GM23338 (cell line): ENCODE data around the gene PDLIM5. TPM values are rescaled to one million over a fixed set of nuclear protein-coding genes. Genes with fewer than 3 reads are reported as not detected.

Experiments
- ATAC-seq: fragments of 200-7000 bp; cut with Tn5 transposase; 3 replicates; pipeline ENCODE4 v1.9.1; 2020
- DNase-seq: peaks from one replicate; pipeline ENCODE4 v3.0.0-alpha.2; 2015; ENCODE audit warnings: low spot score
- H2AFZ ChIP-seq: fragments of 200-600 bp; sonication (generic); 2 replicates; pipeline ENCODE4 v1.8.0; 2016; ENCODE audit warnings: antibody characterized with exemption, mild to moderate bottlenecking, moderate library complexity
- H3F3A ChIP-seq: fragments of 200-600 bp; sonication (generic); replicated peaks from 2 replicates; pipeline ENCODE4 v1.8.0; 2017; ENCODE audit warnings: antibody characterized with exemption, mixed run types, low read depth
- H3K27ac ChIP-seq: fragments of 200-600 bp; sonication (generic); 2 replicates; pipeline ENCODE4 v1.6.1; 2016; ENCODE audit warnings: low read depth
- H3K27me3 ChIP-seq: fragments of 200-600 bp; sonication (generic); 2 replicates; pipeline ENCODE4 v1.8.0; 2016; ENCODE audit warnings: mild to moderate bottlenecking, mixed run types, moderate library complexity; ENCODE audit not compliant: insufficient read depth
- H3K36me3 ChIP-seq: fragments of 200-600 bp; sonication (generic); 2 replicates; pipeline ENCODE4 v1.8.0; 2016; ENCODE audit warnings: mild to moderate bottlenecking; ENCODE audit not compliant: insufficient read depth
- H3K4me1 ChIP-seq: fragments of 200-600 bp; sonication (generic); 2 replicates; pipeline ENCODE4 v1.8.0; 2016; ENCODE audit warnings: mild to moderate bottlenecking, moderate library complexity; ENCODE audit not compliant: insufficient read depth
- H3K4me2 ChIP-seq: fragments of 200-600 bp; sonication (generic); 2 replicates; pipeline ENCODE4 v1.7.1; 2017; ENCODE audit warnings: mixed run types
- H3K4me3 ChIP-seq: fragments of 200-600 bp; sonication (generic); 2 replicates; pipeline ENCODE4 v1.6.1; 2016; ENCODE audit warnings: mixed run types
- H3K79me2 ChIP-seq: fragments of 200-600 bp; sonication (generic); replicated peaks from 2 replicates; pipeline ENCODE4 v1.8.0; 2017; ENCODE audit warnings: mild to moderate bottlenecking; ENCODE audit not compliant: insufficient read depth
- H3K9me2 ChIP-seq: fragments of 200-600 bp; sonication (generic); 2 replicates; pipeline ENCODE4 v1.8.0; 2017; ENCODE audit not compliant: insufficient read depth
- H4K20me1 ChIP-seq: fragments of 200-600 bp; sonication (generic); replicated peaks from 2 replicates; pipeline ENCODE4 v1.8.0; 2017; ENCODE audit warnings: mild to moderate bottlenecking; ENCODE audit not compliant: insufficient read depth
- H3K27ac Mint-ChIP-seq: 2 replicates; pipeline ENCODE4 v1.8.0; 2020; ENCODE audit warnings: inconsistent platforms, mild to moderate bottlenecking, moderate library complexity, mixed read lengths
- H3K27me3 Mint-ChIP-seq: 3 replicates; pipeline ENCODE4 v1.8.0; 2022; ENCODE audit warnings: low read depth, mild to moderate bottlenecking, moderate library complexity, mixed read lengths, inconsistent platforms; ENCODE audit not compliant: insufficient read depth, poor library complexity
- H3K36me3 Mint-ChIP-seq: 3 replicates; pipeline ENCODE4 v1.8.0; 2021; ENCODE audit warnings: low read depth, mild to moderate bottlenecking, inconsistent platforms, moderate library complexity, mixed read lengths
- H3K4me1 Mint-ChIP-seq: 3 replicates; pipeline ENCODE4 v1.8.0; 2020; ENCODE audit warnings: mild to moderate bottlenecking, inconsistent platforms, mixed read lengths
- H3K4me3 Mint-ChIP-seq: 3 replicates; pipeline ENCODE4 v1.8.0; 2021; ENCODE audit warnings: moderate library complexity, mild to moderate bottlenecking, inconsistent platforms, mixed read lengths
- H3K9me3 Mint-ChIP-seq: 3 replicates; pipeline ENCODE4 v1.8.0; 2020; ENCODE audit warnings: moderate library complexity, mild to moderate bottlenecking, inconsistent platforms, mixed read lengths
- CTCF ChIP-seq, 2 experiments: fragments of 200-600 bp in 1 of 2; sonication (generic) in 1 of 2; conservative IDR thresholded peaks; 2 replicates each; pipeline versions ENCODE4 v1.5.1 to v1.6.1; 2016 to 2017; ENCODE audit warnings: antibody characterized with exemption in 2 of 2, low read depth in 2 of 2, mild to moderate bottlenecking in 2 of 2, moderate library complexity in 1 of 2
- ETS1 ChIP-seq: IDR thresholded peaks from 2 replicates; pipeline ENCODE4 v1.6.1; 2016; ENCODE audit warnings: antibody characterized with exemption
- EZH2phosphoT487 ChIP-seq: fragments of 200-600 bp; sonication (generic); IDR thresholded peaks from one replicate; pipeline ENCODE4 v1.8.1; 2018; ENCODE audit warnings: antibody characterized with exemption; ENCODE audit not compliant: unreplicated experiment
- JUNB ChIP-seq: IDR thresholded peaks from one replicate; pipeline ENCODE4 v1.6.1; 2016; ENCODE audit warnings: antibody characterized with exemption; ENCODE audit not compliant: unreplicated experiment
- NANOG ChIP-seq: IDR thresholded peaks from 2 replicates; pipeline ENCODE4 v1.6.1; 2016; ENCODE audit warnings: antibody characterized with exemption, borderline replicate concordance
- POLR2AphosphoS5 ChIP-seq: IDR thresholded peaks from 2 replicates; pipeline ENCODE4 v1.6.1; 2016; ENCODE audit warnings: antibody characterized with exemption, low read depth
- REST ChIP-seq: IDR thresholded peaks from one replicate; pipeline ENCODE4 v1.6.1; 2018; ENCODE audit warnings: antibody characterized with exemption; ENCODE audit not compliant: unreplicated experiment
- STAT1 ChIP-seq: IDR thresholded peaks from one replicate; pipeline ENCODE4 v1.6.1; 2016; ENCODE audit warnings: antibody characterized with exemption; ENCODE audit not compliant: unreplicated experiment
- ZNF114 ChIP-seq: fragments of 250-450 bp; sonication (Bioruptor Pico); IDR thresholded peaks from 2 replicates; pipeline ENCODE4 v1.5.0; 2020; ENCODE audit warnings: mild to moderate bottlenecking, moderate library complexity
- ZNF331 ChIP-seq: fragments of 250-450 bp; sonication (Bioruptor Pico); IDR thresholded peaks from 2 replicates; pipeline ENCODE4 v1.5.0; 2020; ENCODE audit warnings: low read depth, mild to moderate bottlenecking, moderate library complexity
- ZNF462 ChIP-seq: fragments of 250-450 bp; sonication (Bioruptor Pico); IDR thresholded peaks from 2 replicates; pipeline ENCODE4 v1.5.0; 2020; ENCODE audit warnings: mild to moderate bottlenecking, moderate library complexity
- polyA plus RNA-seq: library from polyadenylated mRNA; unstranded; fragments of >200 nt; fragmentation: Nextera tagmentation; extraction: Ambion mirVana; gene quantifications from 2 replicates; pipeline ENCODE4 v1.2.1, GENCODE V29; 2016
- total RNA-seq: library from RNA; depleted of rRNA; stranded (reverse); fragments of >200 nt; shearing (Covaris generic); gene quantifications from 2 replicates; pipeline ENCODE4 v1.2.3, GENCODE V29; 2014

PDLIM5 gene
- total and polyA plus RNA-seq, 2 experiments from 2014 or later: 45.2 to 53.0 TPM

GRCh38 chr4:94459462-94460161 lies 7.9 kb downstream of the PDLIM5 start:
- no peak overlapping the region for H3K4me3 Mint-ChIP-seq

More at GRCh38 chr4:94459462-94460161, 7.9 kb downstream of the PDLIM5 start:
- H3K27ac Mint-ChIP-seq: peak overlapping the region; percentile 51
- H3K36me3 Mint-ChIP-seq: peaks cover 9% of the 10 kb centered on the region; the same call in 2 of the 3 replicates
- Histone ChIP-seq H4K20me1 (no peaks in the 10 kb centered on the region), H3K9me2 (no peaks in the 10 kb centered on the region), H2AFZ (no peak overlapping the region), H3K36me3 (no peaks in the 10 kb centered on the region), H3K79me2 (peaks cover 67% of the 10 kb centered on the region), H3K27ac (peak overlapping the region; percentile 12; the same call in 1 of the 2 replicates), H3K4me3 (no peak overlapping the region), H3K4me1 (peaks cover 55% of the 10 kb centered on the region), H3K4me2 (peak overlapping the region; percentile 16), H3F3A (no peaks in the 10 kb centered on the region), H3K27me3 (no peaks in the 10 kb centered on the region)
- ATAC-seq (peak; percentile 74), DNase-seq (peak; percentile 41)
- peaks cover 63% of the 10 kb centered on the region for H3K4me1 Mint-ChIP-seq
- TF ChIP-seq ZNF462 (CRISPR knock-in tag): no peak
- TF ChIP-seq STAT1: no peak
- no peak for TF ChIP-seq ETS1
- no peak for TF ChIP-seq NANOG
- TF ChIP-seq REST: no peak
- TF ChIP-seq JUNB: no peak
- TF ChIP-seq POLR2AphosphoS5: no peak
- no peak for TF ChIP-seq ZNF114 (CRISPR knock-in tag)
- TF ChIP-seq EZH2phosphoT487: no peak
- no peak for TF ChIP-seq ZNF331 (CRISPR knock-in tag)
- TF ChIP-seq CTCF (conservative IDR thresholded peaks at IDR 0.05; ENCODE audit: low read depth in 2 of 2): no peak
- H3K9me3 Mint-ChIP-seq: no peaks in the 10 kb centered on the region
- peaks cover 4% of the 10 kb centered on the region for H3K27me3 Mint-ChIP-seq
